Panc1 (cell line): Measurements from ENCODE around the gene CCDC178. TPM values are rescaled to one million over a fixed set of nuclear protein-coding genes. Genes with fewer than 3 reads are reported as not detected.

ENCODE experiments used
- ATAC-seq: fragments of 200-7000 bp; cut with Tn5 transposase; 2 replicates; pipeline ENCODE4 v1.9.1; 2020; ENCODE audit warnings: mild to moderate bottlenecking, moderate library complexity
- BruUV-seq: library from RNA; stranded (reverse); fragments of 400-500 nt; replicated peaks from 2 replicates; lab custom pipeline; 2021; lab: Mats Ljungman, UMichigan
- CTCF ChIA-PET: fragments of 300-600 bp; sonication (Branson Sonifier 250); formaldehyde crosslinking; loops from one replicate; lab custom pipeline; 2022; ENCODE audit warnings: antibody characterized with exemption; lab: Charles Lee
- POLR2A ChIA-PET: fragments of 300-600 bp; sonication (Branson Sonifier 250); formaldehyde crosslinking; loops from one replicate; lab custom pipeline; 2022; ENCODE audit warnings: antibody characterized with exemption; lab: Charles Lee
- DNase-seq: peaks from one replicate; pipeline ENCODE4 v3.0.0-alpha.2; 2010; ENCODE audit warnings: low read depth, low spot score
- H3K27ac ChIP-seq: 2 replicates; pipeline ENCODE4 v1.5.1; 2011; ENCODE audit warnings: mild to moderate bottlenecking, low read length, inconsistent platforms
- H3K27me3 ChIP-seq: fragments of 200-500 bp; sonication (Bioruptor generic); 2 replicates; pipeline ENCODE4 v1.6.0; 2014; ENCODE audit warnings: low read length, inconsistent platforms; ENCODE audit not compliant: control insufficient read depth, insufficient read depth
- H3K36me3 ChIP-seq: fragments of 200-500 bp; sonication (Bioruptor generic); 2 replicates; pipeline ENCODE4 v1.5.1; 2014; ENCODE audit warnings: inconsistent platforms, mild to moderate bottlenecking, low read length, moderate library complexity; ENCODE audit not compliant: control insufficient read depth, insufficient read depth
- H3K4me1 ChIP-seq: 2 replicates; pipeline ENCODE4 v1.5.1; 2011; ENCODE audit warnings: inconsistent platforms, mild to moderate bottlenecking, low read length, moderate library complexity; ENCODE audit not compliant: control insufficient read depth, insufficient read depth
- H3K4me3 ChIP-seq, 2 experiments: 2 replicates each; pipeline ENCODE4 v1.5.1; 2011 to 2012; ENCODE audit warnings: low read depth in 2 of 2, low read length in 2 of 2, mild to moderate bottlenecking in 2 of 2, inconsistent platforms in 1 of 2, moderate library complexity in 1 of 2
- H3K9me3 ChIP-seq: fragments of 200-500 bp; sonication (Bioruptor generic); 2 replicates; pipeline ENCODE4 v1.5.1; 2014; ENCODE audit warnings: low read depth, mild to moderate bottlenecking, inconsistent platforms, low read length, moderate library complexity; ENCODE audit not compliant: control insufficient read depth, insufficient read depth
- CTCF ChIP-seq: fragments of 450-650 bp; IDR thresholded peaks from 2 replicates; pipeline ENCODE4 v1.5.1; 2017; ENCODE audit warnings: mild to moderate bottlenecking
- POLR2AphosphoS5 ChIP-seq: IDR thresholded peaks from 2 replicates; pipeline ENCODE4 v1.6.1; 2012; ENCODE audit warnings: mild to moderate bottlenecking, low read depth, low read length, moderate library complexity
- REST ChIP-seq, 2 experiments: IDR thresholded peaks; 2 replicates each; pipeline ENCODE4 v1.6.1; 2011 to 2012; ENCODE audit warnings: low read depth in 2 of 2, control low read depth in 1 of 2, low read length in 1 of 2, mild to moderate bottlenecking in 1 of 2, moderate library complexity in 1 of 2; ENCODE audit not compliant: insufficient read depth in 1 of 2
- SIN3A ChIP-seq: IDR thresholded peaks from 2 replicates; pipeline ENCODE4 v1.6.1; 2012; ENCODE audit warnings: low read depth, mild to moderate bottlenecking, low read length, moderate library complexity, borderline replicate concordance; ENCODE audit not compliant: insufficient read depth
- TCF7L2 ChIP-seq: IDR thresholded peaks from 2 replicates; pipeline ENCODE4 v1.6.1; 2011; ENCODE audit warnings: mild to moderate bottlenecking, low read depth, low read length, inconsistent platforms
- in situ Hi-C: cut with HindIII; loops from 2 replicates; pipeline ENCODE4 v1.10.0; 2016; ENCODE audit warnings: low sequenced_read_pairs, low pct_unique_long_range_greater_than_20kb
- intact Hi-C: fragments of 100-400 bp; cut with micrococcal nuclease; formaldehyde crosslinking; loops from one replicate; pipeline ENCODE4 v1.10.0; 2022; ENCODE audit not compliant: unreplicated experiment
- total RNA-seq: library from RNA; stranded (reverse); gene quantifications from one replicate; pipeline ENCODE4 v1.2.1, GENCODE V29; 2021; ENCODE audit not compliant: unreplicated experiment

Gene CCDC178
- total RNA-seq, 1 experiment from 2014 or later, result not detected

GRCh38 chr18:32889615-32890593 is 550.6 kb downstream of the CCDC178 start:
- TF ChIP-seq CTCF (no peak), REST (IDR thresholded peaks at IDR 0.05; ENCODE audit: insufficient read depth in 1 of 2, low read depth in 2 of 2, low read length in 1 of 2) (no peak), POLR2AphosphoS5 (no peak), TCF7L2 (no peak), SIN3A (no peak)
- H3K4me1 ChIP-seq, result no peaks in the 10 kb centered on the region
- H3K27me3 ChIP-seq, result no peaks in the 10 kb centered on the region
- ChIA-PET POLR2A (no interaction called here), CTCF (interaction anchor here (0.5 kb wide), 1 partner anchor 279 kb away, joined by 3 read pairs; no protein-coding TSS in a partner anchor)
- in situ Hi-C loops, result no loop called here
- ATAC-seq (no peak), DNase-seq (no peak)
- no peaks in the 10 kb centered on the region for H3K36me3 ChIP-seq
- no peak overlapping the region for H3K4me3 ChIP-seq
- no peaks in the 10 kb centered on the region for H3K9me3 ChIP-seq
- BruUV-seq, result no TSS peak
- intact Hi-C loops, result no loop called here
- H3K27ac ChIP-seq, result no peak overlapping the region

- DNase-seq, result no peak
- Histone ChIP-seq H3K27me3 (no peaks in the 10 kb centered on the region), H3K27ac (no peak overlapping the region), H3K36me3 (no peaks in the 10 kb centered on the region), H3K4me3 (no peak overlapping the region), H3K9me3 (no peaks in the 10 kb centered on the region), H3K4me1 (no peaks in the 10 kb centered on the region)
- in situ Hi-C loops (no loop called here), intact Hi-C loops (no loop called here)
- POLR2A ChIA-PET, result no interaction called here
- CTCF ChIA-PET, result no interaction called here
- TF ChIP-seq SIN3A, result no peak
- no peak for TF ChIP-seq CTCF
- TF ChIP-seq TCF7L2, result no peak
- TF ChIP-seq REST (IDR thresholded peaks at IDR 0.05; ENCODE audit: insufficient read depth in 1 of 2, low read depth in 2 of 2, low read length in 1 of 2), result no peak
- TF ChIP-seq POLR2AphosphoS5, result no peak
- no peak for ATAC-seq
- BruUV-seq, result no TSS peak
Measured at GRCh38 chr18:32888306-32888705, 552.2 kb downstream of the CCDC178 start.
